SK-N-SH (cell line): ENCODE measurements around the gene EPDR1. TPM values are rescaled to one million over a fixed set of nuclear protein-coding genes. Genes with fewer than 3 reads are reported as not detected.

ENCODE experiments used
- CTCF ChIA-PET: fragments of 300-600, 350-600 bp; formaldehyde crosslinking; extraction: SDS; loops from one replicate; lab custom pipeline; 2021; lab: Yijun Ruan, JAX
- POLR2A ChIA-PET: fragments of 350-600 bp; sonication (Branson Sonifier 250); formaldehyde crosslinking; extraction: SDS; loops from one replicate; lab custom pipeline; 2020; ENCODE audit warnings: antibody characterized with exemption, inconsistent platforms; lab: Yijun Ruan, JAX
- DNase-seq: peaks from one replicate; pipeline ENCODE4 v3.0.0; 2012
- H2AFZ ChIP-seq: fragments of 200-600 bp; sonication (generic); 2 replicates; pipeline ENCODE4 v1.8.1; 2016; ENCODE audit warnings: antibody characterized with exemption, mild to moderate bottlenecking, low read depth
- H3F3A ChIP-seq: fragments of 200-600 bp; sonication (generic); replicated peaks from 2 replicates; pipeline ENCODE3; 2016; ENCODE audit warnings: antibody characterized with exemption, mild to moderate bottlenecking; ENCODE audit not compliant: insufficient read depth
- H3K27ac ChIP-seq, 2 experiments: fragments of 200-500 bp in 1 of 2; fragments of 200-600 bp in 1 of 2; sonication (Bioruptor generic) in 1 of 2; sonication (generic), shearing (Covaris generic) in 1 of 2; 2 replicates each; pipeline versions ENCODE4 v1.5.1 to v1.6.1; 2014 to 2016; ENCODE audit warnings: low read depth in 2 of 2, inconsistent platforms in 1 of 2, low read length in 1 of 2, mild to moderate bottlenecking in 1 of 2, mixed read lengths in 1 of 2
- H3K27me3 ChIP-seq: fragments of 200-600 bp; sonication (generic), shearing (Covaris generic); 2 replicates; pipeline ENCODE4 v1.6.1; 2016; ENCODE audit warnings: mixed run types; ENCODE audit not compliant: insufficient read depth
- H3K36me3 ChIP-seq, 2 experiments: fragments of 200-500 bp in 1 of 2; fragments of 200-600 bp in 1 of 2; sonication (Bioruptor generic) in 1 of 2; sonication (generic) in 1 of 2; replicated peaks in 1 of 2; 2 replicates each; pipeline versions ENCODE3 to v1.5.1; 2014 to 2016; ENCODE audit warnings: low read length in 1 of 2, mild to moderate bottlenecking in 1 of 2; ENCODE audit not compliant: insufficient read depth in 2 of 2, control insufficient read depth in 1 of 2
- H3K4me1 ChIP-seq, 2 experiments: fragments of 200-500 bp in 1 of 2; fragments of 200-600 bp in 1 of 2; sonication (Bioruptor generic) in 1 of 2; sonication (generic), shearing (Covaris generic) in 1 of 2; 2 replicates each; pipeline versions ENCODE4 v1.5.1 to v1.6.1; 2014 to 2016; ENCODE audit warnings: low read depth in 1 of 2, low read length in 1 of 2, mixed run types in 1 of 2; ENCODE audit not compliant: insufficient read depth in 2 of 2, control insufficient read depth in 1 of 2
- H3K4me2 ChIP-seq: fragments of 200-600 bp; sonication (generic), shearing (Covaris generic); 2 replicates; pipeline ENCODE4 v1.6.1; 2017; ENCODE audit warnings: mixed run types
- H3K4me3 ChIP-seq, 2 experiments: fragments of 200-500 bp in 1 of 2; fragments of 200-600 bp in 1 of 2; sonication (Bioruptor generic) in 1 of 2; sonication (generic), shearing (Covaris generic) in 1 of 2; 2 replicates each; pipeline versions ENCODE4 v1.5.1 to v1.8.1; 2014 to 2016; ENCODE audit warnings: low read depth in 2 of 2, inconsistent platforms in 1 of 2, low read length in 1 of 2, mild to moderate bottlenecking in 1 of 2, mixed read lengths in 1 of 2, moderate library complexity in 1 of 2
- H3K79me2 ChIP-seq: fragments of 200-600 bp; sonication (generic); 2 replicates; pipeline ENCODE4 v1.8.1; 2017; ENCODE audit warnings: mild to moderate bottlenecking; ENCODE audit not compliant: insufficient read depth
- H3K9ac ChIP-seq: fragments of 200-600 bp; sonication (generic); 2 replicates; pipeline ENCODE4 v1.6.1; 2017; ENCODE audit warnings: mixed run types
- H3K9me2 ChIP-seq: fragments of 200-600 bp; sonication (generic); 2 replicates; pipeline ENCODE4 v1.6.1; 2017; ENCODE audit warnings: mixed run types
- H3K9me3 ChIP-seq: fragments of 200-600 bp; sonication (generic); 2 replicates; pipeline ENCODE4 v1.6.1; 2017; ENCODE audit warnings: mixed run types, mild to moderate bottlenecking, moderate library complexity
- H4K20me1 ChIP-seq: fragments of 200-600 bp; sonication (generic); 2 replicates; pipeline ENCODE4 v1.6.1; 2017; ENCODE audit warnings: mild to moderate bottlenecking, mixed run types; ENCODE audit not compliant: insufficient read depth
- FOSL2 ChIP-seq: IDR thresholded peaks from 2 replicates; pipeline ENCODE4 v1.4.0; 2012; ENCODE audit warnings: low read depth, mild to moderate bottlenecking, moderate library complexity, borderline replicate concordance
- GABPA ChIP-seq: IDR thresholded peaks from 2 replicates; pipeline ENCODE4 v1.4.0; 2012; ENCODE audit warnings: low read depth, mild to moderate bottlenecking
- GATA2 ChIP-seq: sonication (generic); formaldehyde crosslinking; IDR thresholded peaks from 2 replicates; pipeline ENCODE4 v1.5.0; 2020; ENCODE audit warnings: mild to moderate bottlenecking, missing genetic modification reagents
- MAX ChIP-seq: IDR thresholded peaks from 2 replicates; pipeline ENCODE4 v1.4.0; 2012; ENCODE audit warnings: low read depth
- POLR2AphosphoS5 ChIP-seq: IDR thresholded peaks from 2 replicates; pipeline ENCODE4 v1.6.1; 2012; ENCODE audit warnings: low read depth, low read length
- RCOR1 ChIP-seq: fragments of 150-350 bp; IDR thresholded peaks from 2 replicates; pipeline ENCODE4 v1.6.1; 2017; ENCODE audit warnings: antibody characterized with exemption, low read length
- REST ChIP-seq: IDR thresholded peaks from 2 replicates; pipeline ENCODE4 v1.6.1; 2012; ENCODE audit warnings: mild to moderate bottlenecking, low read depth, low read length, moderate library complexity
- RFX5 ChIP-seq: IDR thresholded peaks from 2 replicates; pipeline ENCODE4 v1.6.1; 2012; ENCODE audit warnings: mild to moderate bottlenecking, improper control_type of control experiment, low read length
- SMC3 ChIP-seq: IDR thresholded peaks from 2 replicates; pipeline ENCODE4 v1.6.1; 2012; ENCODE audit warnings: low read depth, low read length, improper control_type of control experiment
- TAF1 ChIP-seq: IDR thresholded peaks from 2 replicates; pipeline ENCODE4 v1.6.1; 2012; ENCODE audit warnings: low read depth, mild to moderate bottlenecking, low read length, moderate library complexity, borderline replicate concordance
- TEAD4 ChIP-seq: IDR thresholded peaks from 2 replicates; pipeline ENCODE4 v1.4.0; 2012; ENCODE audit warnings: mild to moderate bottlenecking, borderline replicate concordance; ENCODE audit not compliant: insufficient read depth
- USF1 ChIP-seq: IDR thresholded peaks from 2 replicates; pipeline ENCODE4 v1.4.0; 2012; ENCODE audit warnings: low read depth, borderline replicate concordance
- polyA plus RNA-seq, 3 experiments: library from polyadenylated mRNA; depleted of rRNA; stranded (reverse); fragments of >200 nt; gene quantifications; 2 replicates each; pipeline ENCODE4 v1.2.3, GENCODE V29; 2012
- TF ChIP-seq, protein P1 (sequence below): fragments of 150-350 bp; IDR thresholded peaks from 2 replicates; pipeline ENCODE4 v1.6.1; 2017; ENCODE audit warnings: antibody characterized with exemption, low read length, low read depth, borderline replicate concordance

The EPDR1 gene
- polyA plus RNA-seq, 1 of the 3 experiments (the other 2 are of a cell fraction), result 7.4 TPM

- no peak for DNase-seq
- ChIA-PET CTCF (interaction anchor here (1.0 to 1.2 kb wide), 2 partner anchors 36 to 40 kb away, joined by 3 to 8 read pairs; partner anchors contain the start of genes EPDR1 and SFRP4), POLR2A (no interaction called here)
- Histone ChIP-seq H3K27me3 (no peaks in the 10 kb centered on the region), H3K36me3 (no peaks in the 10 kb centered on the region), H3K9ac (no peak overlapping the region), H3K4me3 (no peak overlapping the region), H3F3A (no peaks in the 10 kb centered on the region), H2AFZ (no peak overlapping the region), H3K9me2 (no peaks in the 10 kb centered on the region), H3K4me1 (no peaks in the 10 kb centered on the region), H3K4me2 (no peak overlapping the region), H3K9me3 (no peaks in the 10 kb centered on the region), H3K27ac (no peak overlapping the region), H4K20me1 (no peaks in the 10 kb centered on the region), H3K79me2 (no peaks in the 10 kb centered on the region)
- TF ChIP-seq GABPA (no peak), TAF1 (no peak), TEAD4 (no peak), GATA2 (CRISPR knock-in tag) (no peak), MAX (no peak), SMC3 (no peak), FOSL2 (no peak), USF1 (no peak), RFX5 (no peak), RCOR1 (no peak), POLR2AphosphoS5 (no peak), REST (no peak)
- TF ChIP-seq, protein P1, sequence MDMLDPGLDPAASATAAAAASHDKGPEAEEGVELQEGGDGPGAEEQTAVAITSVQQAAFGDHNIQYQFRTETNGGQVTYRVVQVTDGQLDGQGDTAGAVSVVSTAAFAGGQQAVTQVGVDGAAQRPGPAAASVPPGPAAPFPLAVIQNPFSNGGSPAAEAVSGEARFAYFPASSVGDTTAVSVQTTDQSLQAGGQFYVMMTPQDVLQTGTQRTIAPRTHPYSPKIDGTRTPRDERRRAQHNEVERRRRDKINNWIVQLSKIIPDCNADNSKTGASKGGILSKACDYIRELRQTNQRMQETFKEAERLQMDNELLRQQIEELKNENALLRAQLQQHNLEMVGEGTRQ, result no peak
Observed at GRCh38 chr7:37956791-37957190, 36.4 kb downstream of the EPDR1 start.
